GM21576 (cell line): ENCODE data around the gene PMAIP1.

Experiments
- ATAC-seq: cut with Tn5 transposase; IDR thresholded peaks from one replicate; pipeline ENCODE4 v1.9.1; 2021; ENCODE audit warnings: mild to moderate bottlenecking, moderate library complexity; ENCODE audit not compliant: unreplicated experiment

The PMAIP1 gene

GRCh38 chr18:59909289-59910036 lies 9.7 kb downstream of the PMAIP1 start:
- ATAC-seq: no peak

GRCh38 chr18:59910967-59911366 lies 11.2 kb downstream of the PMAIP1 start:
- no peak for ATAC-seq

GRCh38 chr18:59911600-59911999 lies 11.8 kb downstream of the PMAIP1 start:
- no peak for ATAC-seq

GRCh38 chr18:59912007-59912550 lies 12.3 kb downstream of the PMAIP1 start:
- ATAC-seq: no peak

- ATAC-seq: no peak
Measured at GRCh38 chr18:59915606-59916005, 15.8 kb downstream of the PMAIP1 start.

GRCh38 chr18:59916746-59917145 lies 16.9 kb downstream of the PMAIP1 start:
- ATAC-seq: no peak

- no peak for ATAC-seq
Measured at GRCh38 chr18:59917422-59917821, 17.6 kb downstream of the PMAIP1 start.

- ATAC-seq: peak; percentile 66
Measured at GRCh38 chr18:59918320-59918755, 18.5 kb downstream of the PMAIP1 start.

GRCh38 chr18:59918997-59919396 lies 19.2 kb downstream of the PMAIP1 start:
- ATAC-seq: no peak

GRCh38 chr18:59921384-59921891 lies 21.6 kb downstream of the PMAIP1 start:
- ATAC-seq: no peak

GRCh38 chr18:59923539-59924196 lies 23.9 kb downstream of the PMAIP1 start:
- ATAC-seq: peak; percentile 34

- no peak for ATAC-seq
Measured at GRCh38 chr18:59926131-59926530, 26.3 kb downstream of the PMAIP1 start.

GRCh38 chr18:59927246-59927825 lies 27.5 kb downstream of the PMAIP1 start:
- peak; percentile 73 for ATAC-seq

GRCh38 chr18:59928201-59928600 lies 28.4 kb downstream of the PMAIP1 start:
- no peak for ATAC-seq

GRCh38 chr18:59929621-59930295 lies 30.0 kb downstream of the PMAIP1 start:
- no peak for ATAC-seq

- no peak for ATAC-seq
Measured at GRCh38 chr18:59932401-59932800, 32.6 kb downstream of the PMAIP1 start.

- no peak for ATAC-seq
Measured at GRCh38 chr18:59938676-59939075, 38.9 kb downstream of the PMAIP1 start.

GRCh38 chr18:59939127-59939526 lies 39.3 kb downstream of the PMAIP1 start:
- ATAC-seq: no peak

GRCh38 chr18:59940068-59940467 lies 40.3 kb downstream of the PMAIP1 start:
- no peak for ATAC-seq

- ATAC-seq: no peak
Measured at GRCh38 chr18:59941331-59941730, 41.5 kb downstream of the PMAIP1 start.

GRCh38 chr18:59942601-59943000 lies 42.8 kb downstream of the PMAIP1 start:
- ATAC-seq: no peak
